Stimulated activated CD4-positive, alpha-beta T cell treated with anti-CD3 and anti-CD28 coated beads, Interleukin-4, amount 100 ng/mL, for 48 hours (primary cell): ENCODE results near the gene PGAP3.

Experiments
- DNase-seq, 2 donors: peaks; one replicate each; pipeline ENCODE4 v3.0.0-alpha.2; 2020; ENCODE audit warnings: low read depth in 2 of 2

The PGAP3 gene

DNA sequence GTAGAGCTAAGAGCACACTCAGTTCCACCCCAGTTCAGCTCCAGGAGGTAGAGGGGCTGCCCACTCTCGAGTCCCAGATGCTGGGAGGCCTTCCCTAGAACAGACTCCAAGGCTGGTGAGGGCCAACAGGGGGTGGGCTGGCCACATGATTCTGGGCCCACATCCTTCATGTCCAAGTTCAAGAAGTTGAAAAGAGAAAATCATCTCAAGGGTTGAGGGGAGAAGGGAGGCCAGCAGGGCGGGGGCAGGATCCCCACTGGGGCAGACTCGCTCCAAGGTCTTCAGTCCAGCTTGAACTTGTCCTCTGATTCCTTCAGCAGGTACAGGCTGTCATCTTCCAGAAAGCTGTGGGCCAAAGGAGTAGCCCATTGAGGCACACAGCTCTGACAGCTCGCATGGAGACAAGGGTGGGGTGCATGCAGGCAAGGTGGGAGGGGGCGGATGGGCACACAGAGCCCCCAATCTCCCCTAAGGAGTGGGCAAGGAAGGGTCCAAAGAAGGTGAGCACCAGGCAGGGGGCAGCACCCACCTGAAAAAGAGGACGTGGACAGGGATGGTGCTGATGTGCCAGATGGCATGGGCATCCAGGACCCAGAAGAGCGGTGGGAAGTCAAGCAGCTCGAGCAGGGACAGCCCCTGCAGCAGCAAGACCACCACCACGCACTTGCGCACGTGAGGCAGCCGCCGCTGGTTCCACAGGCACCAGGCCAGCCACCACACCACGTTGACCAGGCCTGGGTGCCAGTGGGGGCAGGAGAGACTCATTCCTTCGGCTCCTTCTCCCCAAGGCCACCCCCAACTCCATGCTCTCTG is 15.1 kb downstream of the PGAP3 start:
- DNase-seq, result no peak

DNA sequence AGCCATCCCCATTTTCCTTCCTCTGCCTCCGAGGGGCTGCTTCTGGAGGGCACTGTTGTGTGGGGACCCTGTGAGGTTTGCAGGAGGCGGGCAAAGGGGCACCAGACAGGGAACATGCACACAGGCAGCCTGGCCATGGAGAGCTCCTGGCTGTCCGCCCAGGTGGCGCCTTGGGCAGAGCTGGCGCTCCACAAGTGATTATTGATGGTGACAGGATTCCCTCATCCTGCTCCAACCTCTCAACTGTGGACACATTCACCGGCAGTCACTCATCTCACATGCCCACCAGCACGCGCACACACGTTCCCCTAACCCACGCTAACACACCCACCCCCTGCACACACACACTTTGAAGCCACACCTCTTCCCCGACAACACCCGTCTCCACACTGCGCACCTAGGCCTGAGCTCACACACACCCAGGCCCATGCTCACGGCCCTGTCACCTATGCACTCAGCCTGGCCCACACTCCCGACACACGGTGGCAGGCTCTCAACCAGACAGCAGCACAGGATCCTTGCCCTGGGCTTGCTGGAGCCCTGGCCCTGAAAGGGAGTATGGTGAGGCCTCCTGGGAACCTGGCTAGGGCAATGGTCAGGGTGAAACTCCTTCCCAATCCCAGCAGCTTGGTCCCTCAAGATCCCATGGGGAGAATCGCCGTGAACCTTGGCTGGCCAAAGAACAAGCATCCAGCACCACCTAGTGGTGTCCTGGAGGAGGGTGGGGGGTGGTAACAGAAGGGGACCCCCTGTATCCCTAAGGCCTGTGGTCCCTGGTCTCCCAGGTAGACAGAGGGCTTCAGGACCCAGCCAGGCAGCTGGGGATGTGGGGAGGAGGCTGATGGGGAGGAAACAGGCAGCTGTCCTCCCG is 16.0 kb downstream of the PGAP3 start:
- DNase-seq, result no peak

DNA sequence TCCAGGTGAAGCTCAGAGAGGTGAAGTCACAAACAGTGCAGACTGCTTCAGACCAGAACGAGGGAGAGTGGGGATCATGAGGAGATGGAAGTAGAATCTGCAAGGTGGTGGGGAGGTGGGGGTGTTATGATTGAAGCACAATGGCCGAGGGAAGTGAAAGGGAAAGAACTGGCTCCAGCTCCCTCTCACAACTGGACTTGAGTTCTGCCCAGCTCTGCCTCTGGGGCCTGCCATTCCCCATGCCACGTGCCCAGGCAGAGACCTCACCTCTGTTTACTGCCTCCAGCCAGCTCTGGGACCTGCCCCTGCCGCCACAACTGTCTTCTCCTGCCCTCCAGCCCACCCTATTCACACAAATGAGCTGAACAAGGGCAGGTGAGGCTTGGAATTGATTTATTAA is 17.1 kb downstream of the PGAP3 start:
- DNase-seq, result no peak

DNA sequence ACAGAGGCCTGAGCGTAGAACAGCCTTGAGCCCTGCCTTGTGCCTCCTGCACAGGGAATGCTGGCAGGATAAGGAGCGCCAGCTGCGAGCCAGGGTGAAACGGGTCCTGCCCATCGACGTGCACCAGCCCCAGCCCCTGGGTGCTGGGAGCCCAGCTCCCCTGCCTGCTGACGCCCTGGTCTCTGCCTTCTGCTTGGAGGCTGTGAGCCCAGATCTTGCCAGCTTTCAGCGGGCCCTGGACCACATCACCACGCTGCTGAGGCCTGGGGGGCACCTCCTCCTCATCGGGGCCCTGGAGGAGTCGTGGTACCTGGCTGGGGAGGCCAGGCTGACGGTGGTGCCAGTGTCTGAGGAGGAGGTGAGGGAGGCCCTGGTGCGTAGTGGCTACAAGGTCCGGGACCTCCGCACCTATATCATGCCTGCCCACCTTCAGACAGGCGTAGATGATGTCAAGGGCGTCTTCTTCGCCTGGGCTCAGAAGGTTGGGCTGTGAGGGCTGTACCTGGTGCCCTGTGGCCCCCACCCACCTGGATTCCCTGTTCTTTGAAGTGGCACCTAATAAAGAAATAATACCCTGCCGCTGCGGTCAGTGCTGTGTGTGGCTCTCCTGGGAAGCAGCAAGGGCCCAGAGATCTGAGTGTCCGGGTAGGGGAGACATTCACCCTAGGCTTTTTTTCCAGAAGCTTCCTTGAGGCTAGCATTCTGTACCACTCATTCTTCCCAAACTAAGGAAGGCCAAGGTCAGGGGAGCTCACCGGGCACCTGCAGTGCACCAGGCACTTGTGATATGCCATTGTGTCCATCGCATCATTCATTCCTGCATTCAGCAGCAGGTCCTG is 17.7 kb downstream of the PGAP3 start:
- no peak for DNase-seq

DNA sequence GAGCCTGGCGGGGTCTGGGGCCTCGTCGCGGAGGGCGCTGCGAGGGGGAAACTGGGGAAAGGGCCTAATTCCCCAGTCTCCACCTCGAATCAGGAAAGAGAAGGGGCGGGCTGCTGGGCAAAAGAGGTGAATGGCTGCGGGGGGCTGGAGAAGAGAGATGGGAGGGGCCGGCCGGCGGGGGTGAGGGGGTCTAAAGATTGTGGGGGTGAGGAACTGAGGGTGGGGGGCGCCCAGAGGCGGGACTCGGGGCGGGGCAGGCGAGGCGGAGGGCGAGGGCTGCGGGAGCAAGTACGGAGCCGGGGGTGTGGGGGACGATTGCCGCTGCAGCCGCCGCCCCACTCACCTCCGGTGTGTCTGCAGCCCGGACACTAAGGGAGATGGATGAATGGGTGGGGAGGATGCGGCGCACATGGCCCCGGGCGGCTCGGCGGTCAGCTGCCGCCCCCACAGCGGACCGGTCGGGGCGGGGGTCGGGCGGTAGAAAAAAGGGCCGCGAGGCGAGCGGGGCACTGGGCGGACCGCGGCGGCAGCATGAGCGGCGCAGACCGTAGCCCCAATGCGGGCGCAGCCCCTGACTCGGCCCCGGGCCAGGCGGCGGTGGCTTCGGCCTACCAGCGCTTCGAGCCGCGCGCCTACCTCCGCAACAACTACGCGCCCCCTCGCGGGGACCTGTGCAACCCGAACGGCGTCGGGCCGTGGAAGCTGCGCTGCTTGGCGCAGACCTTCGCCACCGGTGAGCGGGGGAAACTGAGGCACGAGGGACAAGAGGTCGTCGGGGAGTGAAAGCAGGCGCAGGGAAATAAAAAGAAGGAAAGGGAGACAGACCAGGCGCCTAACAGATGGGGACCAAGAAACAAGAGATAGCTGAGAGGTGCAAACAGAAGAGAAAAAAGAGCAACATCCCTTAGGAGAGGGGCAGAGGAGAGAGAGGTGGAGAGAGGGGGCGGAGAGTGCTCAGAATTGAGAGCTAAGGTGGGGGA is 19.6 kb downstream of the PGAP3 start, which contains the start of gene PNMT:
PNMT (plus strand) TSS at position 509 of the 980 bp plus-strand sequence; CDS start at position 532, 23 bp downstream.
- DNase-seq, result peak; percentile 64 to 70

DNA sequence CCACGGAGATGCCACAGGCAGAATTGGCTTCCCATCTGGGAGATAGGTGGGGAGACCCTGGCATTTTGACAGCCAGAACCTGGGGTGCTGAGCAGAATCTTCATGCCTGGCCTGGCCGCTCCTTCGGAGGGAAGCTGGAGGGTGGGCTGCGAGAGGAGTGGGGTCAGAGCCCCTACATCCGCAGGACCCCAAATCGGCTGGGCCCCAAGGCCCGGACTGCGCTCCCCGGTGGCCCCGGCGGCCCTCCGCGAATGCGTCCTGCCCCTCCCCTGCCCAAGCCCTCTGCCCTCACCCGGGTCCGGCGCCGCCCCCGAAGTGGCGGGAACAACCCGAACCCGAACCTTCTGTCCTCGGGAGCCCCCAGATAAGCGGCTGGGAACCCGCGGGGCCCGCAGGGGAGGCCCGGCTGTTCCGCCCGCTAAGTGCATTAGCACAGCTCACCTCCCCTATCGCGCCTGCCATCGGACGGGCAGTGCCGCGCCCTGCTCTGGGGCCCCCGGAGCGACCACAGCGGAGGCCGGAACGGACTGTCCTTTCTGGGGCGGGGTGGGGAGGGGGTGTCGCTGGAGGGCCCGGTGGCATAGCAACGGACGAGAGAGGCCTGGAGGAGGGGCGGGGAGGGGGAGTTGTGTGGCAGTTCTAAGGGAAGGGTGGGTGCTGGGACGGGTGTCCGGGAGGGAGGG is 20.5 kb downstream of the PGAP3 start:
- DNase-seq, result no peak

DNA sequence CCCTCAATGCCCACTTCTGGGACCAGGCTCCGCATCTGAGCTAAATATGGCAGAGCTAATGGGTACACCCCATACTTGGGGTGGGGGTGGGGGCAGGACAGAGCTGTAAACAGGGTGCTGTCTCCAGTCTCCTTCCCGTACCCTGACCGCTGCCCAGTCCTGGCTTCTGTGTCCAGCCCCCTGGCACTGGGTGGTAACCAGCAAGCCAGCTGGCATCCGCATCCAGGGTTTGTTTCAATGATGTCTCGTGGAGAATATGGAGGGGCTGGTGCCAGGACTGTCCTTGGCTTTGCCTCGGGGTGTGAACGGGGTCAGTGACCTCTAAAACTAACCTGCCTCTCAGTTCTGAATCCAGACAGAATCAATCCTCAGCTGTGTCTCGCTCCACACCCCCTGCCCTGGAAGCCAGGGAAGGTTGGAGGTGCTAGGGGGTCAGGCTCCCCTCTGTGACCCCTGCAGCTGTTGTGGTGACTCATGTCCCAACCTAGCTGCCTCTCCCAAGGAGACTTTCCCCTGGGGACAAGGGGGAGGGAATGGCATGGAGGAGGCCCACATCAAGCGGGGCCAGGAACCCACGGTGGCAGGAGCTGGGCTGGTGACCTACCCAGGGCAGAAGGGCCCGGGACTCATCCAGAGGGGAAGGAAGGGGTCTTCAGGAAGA is 21.1 kb downstream of the PGAP3 start:
- DNase-seq, result no peak

DNA sequence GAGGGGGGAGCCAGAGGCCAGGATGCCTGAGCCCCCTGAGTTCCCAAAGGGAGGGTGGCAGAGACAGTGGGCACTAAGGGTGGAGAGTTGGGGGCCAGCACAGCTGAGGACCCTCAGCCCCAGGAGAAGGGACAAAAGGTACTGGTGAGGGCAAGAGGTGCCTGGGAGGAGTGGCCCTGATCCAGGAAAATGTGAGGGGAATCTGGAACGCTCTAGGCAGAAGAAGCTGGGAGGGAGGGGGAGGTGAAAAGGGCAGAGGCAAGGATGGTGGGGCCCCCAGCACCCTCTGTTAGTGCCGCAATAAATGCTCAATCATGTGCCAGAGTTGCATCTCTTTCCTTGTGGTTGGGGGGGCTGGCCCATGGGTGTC is 21.6 kb downstream of the PGAP3 start:
- no peak for DNase-seq

DNA sequence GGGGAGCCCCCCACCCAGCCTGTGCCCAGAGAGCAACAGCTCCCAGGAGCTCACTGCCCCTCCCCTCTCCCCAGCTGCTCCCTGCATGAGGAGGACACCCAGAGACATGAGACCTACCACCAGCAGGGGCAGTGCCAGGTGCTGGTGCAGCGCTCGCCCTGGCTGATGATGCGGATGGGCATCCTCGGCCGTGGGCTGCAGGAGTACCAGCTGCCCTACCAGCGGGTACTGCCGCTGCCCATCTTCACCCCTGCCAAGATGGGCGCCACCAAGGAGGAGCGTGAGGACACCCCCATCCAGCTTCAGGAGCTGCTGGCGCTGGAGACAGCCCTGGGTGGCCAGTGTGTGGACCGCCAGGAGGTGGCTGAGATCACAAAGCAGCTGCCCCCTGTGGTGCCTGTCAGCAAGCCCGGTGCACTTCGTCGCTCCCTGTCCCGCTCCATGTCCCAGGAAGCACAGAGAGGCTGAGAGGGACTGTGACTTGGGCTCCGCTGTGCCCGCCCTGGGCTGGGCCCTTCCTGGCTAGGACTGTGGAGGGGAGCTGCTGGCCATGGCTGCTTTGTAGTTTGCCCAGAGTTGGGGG is 22.1 kb downstream of the PGAP3 start:
- no peak for DNase-seq

DNA sequence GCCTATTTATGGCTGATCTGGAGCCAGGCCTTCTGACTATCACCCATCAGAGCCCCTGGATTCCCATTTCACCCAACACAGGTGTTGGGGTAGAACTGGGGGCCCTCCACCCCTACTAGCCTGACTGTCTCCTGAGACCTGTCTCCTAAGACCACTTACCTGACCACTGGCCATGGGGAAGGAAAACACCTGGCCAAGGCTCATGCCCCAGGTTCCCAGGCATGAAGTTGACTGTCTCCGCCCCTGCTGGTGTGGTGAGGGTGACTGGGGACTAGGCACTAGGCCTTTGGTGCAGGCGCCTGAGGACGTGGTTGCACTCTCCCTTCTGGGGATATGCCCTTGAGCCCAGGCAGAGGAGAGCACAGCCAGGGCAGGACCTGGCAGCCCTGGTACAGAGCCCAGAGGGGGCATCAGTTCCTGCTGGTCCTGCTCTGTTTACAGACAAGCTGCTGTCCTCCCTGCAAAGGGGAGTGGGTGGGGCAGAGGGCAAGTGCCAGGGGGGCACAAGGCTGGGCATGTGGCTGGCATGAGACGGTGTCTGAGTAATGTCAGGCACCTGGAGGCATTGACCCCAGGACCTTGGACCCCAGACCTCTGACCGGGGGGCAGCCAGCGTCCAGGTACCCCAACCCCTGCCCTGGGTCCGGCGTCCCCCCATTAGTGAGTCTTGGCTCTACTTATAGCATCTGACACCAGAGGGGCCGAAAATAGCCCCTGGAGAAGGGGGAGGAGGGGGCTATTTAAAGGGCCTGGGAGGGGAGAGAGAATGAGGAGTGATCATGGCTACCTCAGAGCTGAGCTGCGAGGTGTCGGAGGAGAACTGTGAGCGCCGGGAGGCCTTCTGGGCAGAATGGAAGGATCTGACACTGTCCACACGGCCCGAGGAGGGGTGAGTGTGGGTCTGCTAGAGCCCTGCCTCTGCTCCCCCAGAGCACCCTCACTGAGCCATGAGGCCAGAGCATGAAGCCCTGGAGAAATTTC is 23.0 kb downstream of the PGAP3 start, which contains the start of gene TCAP:
TCAP (plus strand) TSS at position 769 of the 981 bp plus-strand sequence; CDS start at position 780, 11 bp downstream.
- DNase-seq, result no peak

DNA sequence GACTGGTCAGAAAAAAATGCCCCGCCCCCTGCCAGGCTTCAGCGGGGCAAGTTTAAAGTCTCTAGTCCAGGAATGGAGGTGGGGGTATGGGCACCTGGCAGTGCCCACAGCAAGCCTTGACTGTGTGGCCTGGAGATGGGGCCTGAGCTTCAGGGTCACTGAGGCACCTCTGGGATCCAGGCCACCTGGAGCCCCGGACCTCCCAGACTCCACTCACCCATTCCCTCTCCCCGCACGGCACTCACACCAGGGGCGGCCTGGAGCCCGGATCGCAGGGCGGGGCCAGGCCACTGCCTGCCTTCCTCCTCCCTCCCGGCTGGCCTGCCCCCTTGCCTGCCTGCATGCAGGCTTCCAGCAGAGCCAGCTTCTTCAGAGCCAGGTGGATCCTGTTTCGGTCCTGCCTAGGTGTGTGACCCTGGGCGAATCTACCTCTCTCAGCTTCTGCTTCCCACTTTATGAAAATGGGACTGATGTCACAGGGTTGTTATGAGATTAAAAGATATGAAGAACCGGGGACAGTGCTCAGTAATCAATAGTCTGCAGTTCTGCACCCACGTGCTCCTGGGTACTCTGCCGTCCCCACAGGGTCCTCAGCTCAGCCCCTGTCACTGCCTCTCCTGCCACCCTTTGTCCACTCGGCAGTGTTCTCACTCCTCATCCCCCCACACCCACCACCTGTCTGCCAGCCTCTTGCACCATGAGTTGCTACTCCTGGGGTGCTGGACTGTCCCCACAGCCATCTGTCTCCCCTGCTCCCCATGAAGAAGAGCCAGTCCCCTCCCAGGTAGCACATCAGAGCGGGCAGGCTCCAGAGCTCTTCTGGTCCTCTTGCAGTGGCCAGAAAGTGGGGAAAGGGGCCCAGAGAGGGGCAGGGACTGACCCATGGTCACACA is 23.9 kb downstream of the PGAP3 start:
- no peak for DNase-seq

DNA sequence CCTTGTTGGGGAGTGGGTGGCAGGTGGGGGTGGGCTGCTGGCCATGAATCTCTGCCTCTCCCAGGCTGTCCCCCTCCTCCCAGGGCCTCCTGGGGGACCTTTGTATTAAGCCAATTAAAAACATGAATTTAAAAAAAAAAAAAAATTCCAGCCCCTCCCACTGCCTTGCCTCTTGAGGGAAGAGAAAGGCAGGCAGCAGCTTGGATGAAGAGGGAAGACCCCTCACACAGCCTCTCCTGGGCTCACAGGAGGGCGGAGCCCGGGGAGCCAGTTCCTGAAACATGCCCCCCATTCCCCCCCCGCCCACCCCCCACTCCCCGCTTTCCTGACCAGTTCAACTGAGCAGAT is 24.5 kb downstream of the PGAP3 start:
- DNase-seq, result no peak

DNA sequence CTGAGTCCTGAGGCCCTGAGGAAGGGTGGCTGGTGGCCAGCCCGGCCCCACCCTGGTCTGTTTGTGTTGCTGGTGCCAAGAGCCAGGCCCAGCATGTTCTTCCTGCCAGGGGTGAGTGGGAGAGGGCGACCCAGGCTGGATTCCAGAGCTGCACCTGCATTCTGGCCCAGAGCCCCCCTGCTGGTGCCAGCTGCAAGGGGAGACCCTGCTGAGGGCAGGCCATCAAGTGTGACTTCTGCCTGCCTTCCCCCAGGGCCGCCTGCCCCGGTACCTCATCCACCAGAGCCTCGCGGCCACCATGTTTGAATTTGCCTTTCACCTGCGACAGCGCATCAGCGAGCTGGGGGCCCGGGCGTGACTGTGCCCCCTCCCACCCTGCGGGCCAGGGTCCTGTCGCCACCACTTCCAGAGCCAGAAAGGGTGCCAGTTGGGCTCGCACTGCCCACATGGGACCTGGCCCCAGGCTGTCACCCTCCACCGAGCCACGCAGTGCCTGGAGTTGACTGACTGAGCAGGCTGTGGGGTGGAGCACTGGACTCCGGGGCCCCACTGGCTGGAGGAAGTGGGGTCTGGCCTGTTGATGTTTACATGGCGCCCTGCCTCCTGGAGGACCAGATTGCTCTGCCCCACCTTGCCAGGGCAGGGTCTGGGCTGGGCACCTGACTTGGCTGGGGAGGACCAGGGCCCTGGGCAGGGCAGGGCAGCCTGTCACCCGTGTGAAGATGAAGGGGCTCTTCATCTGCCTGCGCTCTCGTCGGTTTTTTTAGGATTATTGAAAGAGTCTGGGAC is 25.1 kb downstream of the PGAP3 start:
- no peak for DNase-seq

DNA sequence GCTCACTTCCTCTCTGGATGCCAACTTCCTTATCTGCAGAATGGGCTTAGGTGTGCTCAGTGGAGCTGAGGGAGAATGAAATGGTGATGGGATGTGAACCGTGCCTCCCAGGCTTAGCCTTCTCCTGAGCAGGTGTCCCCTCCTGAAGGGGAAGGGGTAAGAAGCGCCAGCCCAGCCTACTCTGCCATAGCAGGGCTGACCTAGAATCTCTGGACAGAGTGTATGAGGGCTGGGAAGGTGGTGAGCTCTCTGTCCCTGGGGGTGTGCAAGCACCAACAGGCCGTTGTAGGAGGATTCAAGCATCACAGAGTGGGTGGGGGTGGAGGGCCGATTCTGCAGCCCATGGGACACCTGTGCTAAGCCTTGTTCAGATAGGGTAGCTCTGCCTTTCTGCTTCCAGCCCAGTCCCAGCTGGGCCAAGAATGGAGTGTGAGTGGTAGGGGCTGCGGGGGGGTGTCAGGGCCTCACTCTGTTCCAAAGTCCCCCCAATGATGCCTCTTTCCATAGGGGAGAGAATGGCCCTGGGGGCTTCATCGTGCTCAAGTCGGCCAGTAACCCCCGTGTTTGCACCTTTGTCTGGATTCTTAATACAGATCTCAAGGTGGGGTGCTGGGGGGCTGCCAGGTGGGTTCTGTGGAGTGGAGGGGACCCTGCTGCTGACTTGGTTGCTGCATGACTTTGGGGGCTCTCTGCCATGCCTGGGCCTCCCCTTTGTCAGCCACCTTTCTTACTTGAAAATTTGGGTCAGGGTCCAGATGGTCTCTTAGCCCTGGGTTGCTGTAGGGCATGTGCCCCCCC is 25.9 kb downstream of the PGAP3 start:
- DNase-seq, result no peak
